HG03378 (cell line): ENCODE results near the gene CALR.
"Not testable (repeated sequence)": the region's sequence is repeated elsewhere in the genome, so short reads cannot be mapped to it uniquely, and the experiment has no call there.

Experiments used
- ATAC-seq: cut with Tn5 transposase; IDR thresholded peaks from one replicate; pipeline ENCODE4 v1.9.1; 2021; ENCODE audit warnings: mild to moderate bottlenecking, moderate library complexity; ENCODE audit not compliant: unreplicated experiment

Gene CALR

GRCh38 chr19:12976109-12976508 lies 37.7 kb downstream of the CALR start:
- not testable (repeated sequence) for ATAC-seq

DNA sequence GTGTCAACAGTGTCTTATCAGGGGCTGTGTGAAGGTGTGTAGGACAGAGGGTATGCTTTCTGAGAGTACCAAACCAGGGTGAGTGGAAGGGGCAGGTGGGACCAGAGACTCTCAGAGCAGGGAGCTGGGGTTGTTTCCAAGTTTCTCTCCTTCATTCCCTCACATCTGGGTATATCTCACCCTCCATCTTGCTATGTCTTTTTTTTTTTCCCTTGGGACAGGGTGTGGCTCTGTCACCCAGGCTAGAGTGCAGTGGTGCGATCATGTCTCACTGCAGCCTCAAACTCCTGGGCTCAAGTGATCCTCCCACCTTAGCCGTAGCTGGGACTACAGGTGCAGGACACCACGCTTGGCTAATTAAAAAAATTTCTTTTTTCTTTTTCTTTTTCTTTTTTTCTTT lies 41.6 kb downstream of the CALR start:
- no peak for ATAC-seq

DNA sequence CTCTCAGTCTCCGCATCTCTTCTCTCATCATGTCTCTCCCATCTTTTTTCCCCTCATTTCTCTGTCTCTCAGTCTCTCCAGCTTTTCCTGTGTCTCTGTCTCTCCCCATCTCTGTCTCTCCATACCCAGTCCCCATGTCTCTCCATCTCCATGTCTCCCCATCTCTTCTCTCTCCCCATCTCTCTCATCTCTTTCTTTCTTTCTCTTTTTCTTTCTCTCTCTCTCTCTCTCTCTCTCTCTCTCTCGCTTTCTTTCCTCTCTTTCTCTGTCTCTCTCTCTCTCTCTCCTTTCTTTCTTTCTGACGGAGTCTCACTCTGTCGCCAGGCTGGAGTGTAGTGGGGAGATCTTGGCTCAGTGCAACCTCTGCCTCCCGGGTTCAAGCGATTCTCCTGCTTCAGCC lies 44.2 kb downstream of the CALR start:
- ATAC-seq: no peak

DNA sequence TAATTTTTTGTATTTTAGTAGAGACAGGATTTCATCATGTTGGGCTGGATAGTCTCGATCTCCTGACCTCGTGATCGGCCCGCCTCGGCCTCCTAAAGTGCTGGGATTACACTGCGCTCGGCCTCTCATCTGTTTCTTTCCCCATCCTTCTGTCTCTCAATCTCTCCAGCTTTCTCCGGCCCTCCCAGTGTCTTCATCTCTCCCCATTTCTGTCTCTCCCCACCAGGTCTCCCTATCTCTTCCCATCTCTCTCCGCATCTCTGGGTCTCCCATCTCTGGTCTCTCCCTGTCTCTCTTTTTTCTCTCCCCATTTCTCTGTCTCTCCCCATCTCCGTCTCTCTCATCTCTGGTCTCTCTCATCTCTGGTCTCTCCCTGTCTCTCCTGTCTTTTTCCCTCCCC lies 44.7 kb downstream of the CALR start:
- ATAC-seq: no peak

DNA sequence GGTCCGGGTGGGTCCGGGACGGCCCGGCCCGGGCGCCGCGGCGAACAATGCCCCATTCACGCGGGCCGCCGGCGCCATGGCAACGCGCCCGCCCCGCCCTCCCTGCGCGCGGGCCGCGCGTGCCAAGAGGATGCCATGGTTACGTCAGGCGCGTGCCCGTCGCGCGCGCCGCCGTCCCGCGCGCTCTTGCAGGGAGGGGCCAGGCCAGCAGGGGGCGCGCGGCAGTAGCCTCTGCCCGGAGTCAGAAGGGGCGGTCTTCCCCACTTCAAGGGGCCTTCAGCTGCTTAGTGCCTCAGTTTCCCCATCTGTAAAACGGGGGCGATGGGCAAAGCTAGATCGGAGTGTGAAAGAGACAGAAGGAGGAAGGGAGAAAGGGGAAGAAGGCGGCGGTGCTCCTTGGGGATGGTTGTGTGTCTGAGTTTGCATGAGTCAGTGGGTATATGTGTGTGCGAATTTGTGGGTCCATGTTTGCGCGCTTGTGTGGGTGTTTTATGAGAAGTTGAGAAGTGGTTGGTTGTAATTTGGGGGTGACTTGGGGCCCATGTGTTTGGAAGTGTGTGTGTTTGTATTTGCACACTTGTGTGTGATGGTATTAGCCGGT lies 45.2 kb downstream of the CALR start:
- ATAC-seq: no peak

GRCh38 chr19:12984143-12984627 lies 45.8 kb downstream of the CALR start:
- ATAC-seq: no peak

DNA sequence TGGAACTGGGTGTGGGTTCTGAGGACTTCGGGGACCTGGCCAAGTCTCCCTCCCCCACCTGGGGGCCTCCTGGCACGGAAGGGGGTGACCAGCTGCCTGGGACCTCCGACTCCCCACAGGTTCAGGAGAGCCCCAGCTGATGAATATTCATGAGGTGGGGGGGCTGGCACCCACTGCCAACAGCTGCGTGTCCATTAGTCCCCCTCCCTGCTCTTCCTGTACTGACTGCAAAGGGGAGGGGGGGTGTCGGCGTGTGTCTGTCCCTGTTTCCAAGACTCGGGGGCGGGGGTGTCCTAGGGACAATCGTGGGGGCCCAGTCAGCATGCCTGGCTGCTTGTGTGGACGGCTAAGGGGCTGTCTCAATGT lies 46.3 kb downstream of the CALR start:
- ATAC-seq: no peak

DNA sequence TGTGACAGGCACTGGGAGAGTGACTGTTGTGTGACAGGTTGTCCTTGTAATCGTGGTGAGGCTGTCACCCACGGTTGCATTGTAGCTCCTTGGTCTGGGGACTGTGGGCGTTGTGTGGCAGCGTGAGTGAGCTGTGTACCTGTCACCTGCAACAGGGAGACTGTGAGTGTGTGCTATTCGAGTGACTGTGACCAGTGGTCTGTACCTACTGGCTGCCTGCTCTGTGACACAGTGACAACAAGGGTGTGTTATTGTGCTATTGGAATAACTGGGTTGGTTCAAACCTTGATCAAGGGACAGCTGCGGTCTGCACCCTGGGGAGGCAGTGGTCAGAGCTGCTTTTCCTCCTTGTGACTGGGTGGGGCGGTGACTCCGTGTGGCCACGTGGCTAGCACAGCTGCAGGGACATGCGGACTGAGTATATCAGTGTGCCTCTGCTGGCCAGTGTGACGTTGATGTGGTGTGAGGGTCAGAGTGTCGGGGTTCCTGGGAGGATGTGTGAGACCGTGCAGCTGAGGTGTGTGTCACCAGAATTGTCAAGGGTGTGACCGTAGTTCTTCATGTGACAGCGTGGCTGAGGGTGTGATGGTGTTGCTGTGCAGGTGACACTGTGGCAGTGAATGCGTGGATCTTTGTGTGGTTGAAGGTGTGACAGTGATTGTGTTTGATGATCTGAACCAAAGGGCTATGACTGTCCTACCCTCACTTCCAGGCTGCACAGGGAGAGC lies 46.8 kb downstream of the CALR start:
- ATAC-seq: no peak

DNA sequence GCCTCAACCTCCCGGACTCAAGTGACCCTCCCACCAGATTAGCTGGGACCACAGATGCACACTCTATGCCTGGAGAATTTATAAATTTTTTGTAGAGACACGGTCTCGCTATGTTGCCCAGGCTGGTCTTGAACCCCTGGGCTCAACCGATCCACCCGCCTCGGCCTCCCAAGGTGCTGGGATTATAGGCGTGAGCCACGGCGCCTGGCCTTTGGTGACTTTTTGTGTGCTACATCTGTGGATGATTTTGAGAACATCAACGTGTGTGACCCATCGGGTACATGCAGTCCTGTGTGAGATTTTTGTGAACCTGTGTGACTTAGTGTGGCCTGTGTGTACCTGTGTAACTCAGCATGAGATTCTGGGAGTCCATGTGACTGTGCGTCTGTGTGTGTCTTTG lies 48.3 kb downstream of the CALR start:
- no peak for ATAC-seq

DNA sequence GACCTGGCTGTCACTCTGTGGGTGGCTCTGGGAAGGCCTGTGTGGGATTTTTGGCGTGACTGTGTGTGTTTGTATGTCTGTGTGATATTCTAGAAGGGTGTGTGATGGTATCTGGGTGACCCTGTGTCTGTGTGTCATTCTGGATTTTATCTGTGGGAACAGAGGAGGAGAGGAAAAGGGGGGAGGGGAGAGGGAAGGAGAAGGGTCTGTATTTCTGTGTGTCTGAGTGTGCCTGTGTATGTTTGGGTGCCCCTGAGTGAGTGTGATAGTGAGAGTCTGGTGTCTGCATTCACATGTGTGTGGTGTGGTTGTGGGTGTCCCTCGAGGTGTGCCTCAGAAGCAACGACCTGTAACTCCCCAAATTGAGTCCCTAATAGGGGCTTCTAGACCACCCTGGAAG lies 48.8 kb downstream of the CALR start:
- no peak for ATAC-seq

GRCh38 chr19:12987781-12988180 lies 49.4 kb downstream of the CALR start:
- no peak for ATAC-seq

GRCh38 chr19:12990431-12990830 lies 52.0 kb downstream of the CALR start:
- ATAC-seq: no peak

DNA sequence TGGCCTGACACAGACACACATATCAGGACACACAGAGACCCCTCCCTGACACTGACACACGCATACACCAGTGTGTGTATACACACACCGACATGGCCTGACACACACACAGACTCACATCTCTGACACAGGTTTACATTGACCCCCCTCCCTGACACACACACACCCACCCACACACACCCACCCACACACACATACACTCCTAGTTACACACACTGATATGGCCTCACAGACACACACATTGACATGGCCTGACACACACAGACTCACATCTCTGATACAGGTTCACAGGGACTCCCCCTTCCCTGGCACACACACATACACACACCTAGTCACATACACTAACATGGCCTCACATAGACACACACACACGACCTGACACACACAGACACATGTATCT lies 52.4 kb downstream of the CALR start:
- no peak for ATAC-seq

DNA sequence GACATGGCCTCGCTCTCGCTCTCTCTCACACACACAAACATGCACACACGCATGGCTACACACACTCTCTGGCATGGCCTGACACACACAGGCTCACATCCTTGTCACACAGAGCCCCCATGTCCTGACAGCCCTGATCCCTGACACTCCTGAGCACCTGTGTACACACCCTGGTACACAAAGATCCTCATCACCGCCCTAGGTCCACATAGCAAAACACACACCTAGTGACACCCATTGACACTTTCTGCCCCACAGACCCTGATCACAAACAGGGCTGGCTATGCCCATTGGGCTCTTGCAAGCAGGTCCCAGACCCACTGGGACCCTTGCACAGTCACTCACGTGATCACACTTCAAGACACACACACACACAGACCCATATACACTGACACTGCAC lies 52.9 kb downstream of the CALR start:
- no peak for ATAC-seq

DNA sequence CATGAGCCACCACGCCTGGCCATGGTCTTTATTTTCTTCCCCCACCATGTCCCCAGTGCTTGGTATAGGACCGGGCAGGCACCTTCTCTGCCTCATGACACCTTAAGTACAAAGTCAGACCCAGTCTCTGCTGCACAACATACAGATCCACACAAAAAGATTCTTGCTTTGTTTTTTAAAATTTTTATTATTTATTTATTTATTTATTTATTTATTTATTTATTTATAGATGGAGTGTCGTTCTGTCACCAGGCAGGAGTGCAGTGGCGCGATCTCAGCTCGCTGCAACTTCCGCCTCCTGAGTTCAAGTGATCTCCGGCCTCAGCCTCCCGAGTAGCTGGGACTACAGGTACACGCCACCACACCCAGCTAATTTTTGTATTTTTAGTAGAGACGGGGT lies 54.3 kb downstream of the CALR start:
- ATAC-seq: no peak

DNA sequence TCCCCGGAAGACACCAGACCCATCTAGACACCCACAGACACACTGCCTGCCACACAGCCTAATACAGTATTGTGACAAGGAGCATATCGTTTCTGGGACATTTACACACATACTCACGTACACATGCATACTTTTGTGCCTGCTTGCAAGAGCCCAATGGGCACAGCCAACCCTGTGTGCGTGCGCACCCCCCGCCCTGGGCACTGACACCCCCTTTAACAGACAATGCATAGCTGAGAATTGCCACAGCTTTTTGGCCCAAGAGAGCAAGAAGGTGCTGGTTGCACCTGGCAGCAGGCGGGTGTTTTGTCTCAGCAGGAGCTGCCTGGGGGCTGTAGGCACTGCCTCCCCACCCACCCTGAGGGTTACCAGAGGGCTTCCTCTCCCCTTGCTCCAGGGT lies 55.2 kb downstream of the CALR start:
- ATAC-seq: no peak
